ENCODE measurements around the gene CFAP45. TPM values are rescaled to one million over a fixed set of nuclear protein-coding genes. Genes with fewer than 3 reads are reported as not detected.

CFAP45 gene
- total and polyA plus RNA-seq, 2 donors (not counting 1 experiment from before 2014, with no cell fraction given): 1.3 to 2.4 TPM

DNA sequence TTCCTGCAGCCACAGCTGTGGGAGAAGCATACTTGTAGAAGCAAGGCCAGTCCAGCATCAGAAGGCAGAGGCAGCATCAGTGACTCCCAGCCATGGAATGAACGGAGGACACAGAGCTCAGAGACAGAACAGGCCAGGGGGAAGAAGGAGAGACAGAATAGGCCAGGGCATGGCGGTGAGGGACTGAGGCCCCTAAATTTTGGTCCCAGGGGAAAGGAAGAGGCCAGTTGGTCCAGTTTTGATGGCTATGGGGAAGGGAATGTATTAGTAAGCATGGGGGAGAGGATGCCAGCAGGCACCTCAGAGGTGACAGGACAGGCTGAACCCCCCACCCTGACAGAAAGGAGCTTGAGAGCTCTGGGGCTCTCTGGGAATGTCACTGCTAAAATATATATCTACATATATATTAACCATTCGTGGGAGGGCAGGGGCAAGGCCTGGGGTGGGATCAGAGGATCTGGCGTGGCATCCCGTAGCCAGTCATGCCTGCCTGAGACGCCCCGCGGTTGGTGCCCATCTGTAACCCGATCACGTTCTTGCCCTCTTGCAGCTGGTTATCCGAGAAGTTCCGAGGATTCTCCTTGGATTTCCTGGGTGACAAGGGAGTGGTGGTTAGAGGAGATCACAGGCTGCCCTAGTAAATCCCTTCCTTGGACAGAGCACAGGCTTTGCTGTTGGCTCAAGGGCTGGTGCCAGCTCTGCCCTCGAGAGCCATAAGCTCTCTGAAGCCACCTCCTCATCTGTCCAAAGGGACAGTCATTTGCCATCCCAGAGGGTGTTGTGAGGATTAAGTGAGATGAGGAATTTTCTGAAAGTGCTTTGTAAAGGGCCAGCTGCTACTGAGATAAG, 18.6 kb upstream of the CFAP45 start:
- TF ChIP-seq, protein P1, sequence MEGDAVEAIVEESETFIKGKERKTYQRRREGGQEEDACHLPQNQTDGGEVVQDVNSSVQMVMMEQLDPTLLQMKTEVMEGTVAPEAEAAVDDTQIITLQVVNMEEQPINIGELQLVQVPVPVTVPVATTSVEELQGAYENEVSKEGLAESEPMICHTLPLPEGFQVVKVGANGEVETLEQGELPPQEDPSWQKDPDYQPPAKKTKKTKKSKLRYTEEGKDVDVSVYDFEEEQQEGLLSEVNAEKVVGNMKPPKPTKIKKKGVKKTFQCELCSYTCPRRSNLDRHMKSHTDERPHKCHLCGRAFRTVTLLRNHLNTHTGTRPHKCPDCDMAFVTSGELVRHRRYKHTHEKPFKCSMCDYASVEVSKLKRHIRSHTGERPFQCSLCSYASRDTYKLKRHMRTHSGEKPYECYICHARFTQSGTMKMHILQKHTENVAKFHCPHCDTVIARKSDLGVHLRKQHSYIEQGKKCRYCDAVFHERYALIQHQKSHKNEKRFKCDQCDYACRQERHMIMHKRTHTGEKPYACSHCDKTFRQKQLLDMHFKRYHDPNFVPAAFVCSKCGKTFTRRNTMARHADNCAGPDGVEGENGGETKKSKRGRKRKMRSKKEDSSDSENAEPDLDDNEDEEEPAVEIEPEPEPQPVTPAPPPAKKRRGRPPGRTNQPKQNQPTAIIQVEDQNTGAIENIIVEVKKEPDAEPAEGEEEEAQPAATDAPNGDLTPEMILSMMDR (IDR thresholded peaks at IDR 0.05): no peak
- no peak for TF ChIP-seq EZH2 (IDR thresholded peaks at IDR 0.05; ENCODE audit: borderline replicate concordance, insufficient read depth, low read depth, low read length, poor library complexity, severe bottlenecking)
- Mint-ChIP-seq H3K4me1 (peaks cover 71% of the 10 kb centered on the region), H3K9me3 (ENCODE audit: insufficient read depth) (no peaks in the 10 kb centered on the region), H3K27ac (peak overlapping the region; percentile 99), H3K27me3 (no peaks in the 10 kb centered on the region), H3K4me3 (no peak overlapping the region)
- Histone ChIP-seq H2AFZ (ENCODE audit: insufficient read depth, low read depth, low read length, poor library complexity, severe bottlenecking) (no peak overlapping the region), H3K9me3 (ENCODE audit: control extremely low read depth in 1 of 3, control insufficient read depth in 2 of 3, insufficient read depth in 1 of 3, low read length in 2 of 3) (no peaks in the 10 kb centered on the region), H3K27ac (ENCODE audit: low read length in 2 of 2) (peak overlapping the region in 1 of 2 donors; percentile 100), H3K79me2 (ENCODE audit: control insufficient read depth, insufficient read depth, low read length) (peaks cover 40% of the 10 kb centered on the region), H3K4me2 (replicated peaks; ENCODE audit: low read depth, low read length, poor library complexity, severe bottlenecking) (no peak overlapping the region), H3K36me3 (replicated peaks in 1 of 2; ENCODE audit: control extremely low read depth in 1 of 2, control insufficient read depth in 1 of 2, extremely low read depth in 1 of 2, insufficient read depth in 2 of 2, low read length in 1 of 2) (peaks cover 4 to 52% of the 10 kb centered on the region in 2 experiments), H3K9ac (ENCODE audit: low read length) (no peak overlapping the region), H3K27me3 (replicated peaks in 1 of 4; ENCODE audit: control extremely low read depth in 1 of 4, control insufficient read depth in 3 of 4, insufficient read depth in 4 of 4, low read length in 3 of 4) (no peaks in the 10 kb centered on the region), H4K20me1 (ENCODE audit: control insufficient read depth, insufficient read depth, low read length, poor library complexity, severe bottlenecking) (peaks cover 23% of the 10 kb centered on the region), H3K4me3 (ENCODE audit: control extremely low read depth in 1 of 5, extremely low read depth in 1 of 5, insufficient read depth in 1 of 5, low read depth in 2 of 5, low read length in 4 of 5) (no peak overlapping the region), H3K4me1 (ENCODE audit: control insufficient read depth in 2 of 2, insufficient read depth in 2 of 2, low read length in 2 of 2) (peaks cover 41 to 54% of the 10 kb centered on the region in 2 donors)
- ChIA-PET CTCF (interaction anchor here (0.9 to 8.7 kb wide), 3 partner anchors 17 to 88 kb away, joined by 3 to 76 read pairs (median 4); no protein-coding TSS in a partner anchor), POLR2A (no interaction called here)
- ATAC-seq (ENCODE audit: low read depth): no peak
- 95% methylated on average over 13 of the region's 13 CpGs for WGBS (ENCODE audit: insufficient coverage)
- peak; percentile 20 for DNase-seq
- intact Hi-C loops (cut with micrococcal nuclease): no loop called here
